H9 (cell line): ENCODE results near the gene PREPL. TPM values are rescaled to one million over a fixed set of nuclear protein-coding genes. Genes with fewer than 3 reads are reported as not detected.

ENCODE experiments used
- DNase-seq: peaks from one replicate; pipeline ENCODE4 v3.0.0-alpha.2; 2017
- H2AFZ ChIP-seq: one replicate; pipeline ENCODE4 v1.6.1; 2013; ENCODE audit warnings: mild to moderate bottlenecking, low read length, control low read depth, moderate library complexity
- H2AK5ac ChIP-seq: 2 replicates; pipeline ENCODE4 v1.6.1; 2013; ENCODE audit warnings: low read length, control low read depth, mixed read lengths; ENCODE audit not compliant: insufficient read length
- H2BK120ac ChIP-seq: one replicate; pipeline ENCODE4 v1.6.1; 2013; ENCODE audit warnings: low read depth, mild to moderate bottlenecking, low read length, control low read depth, inconsistent platforms; ENCODE audit not compliant: poor library complexity, severe bottlenecking
- H2BK12ac ChIP-seq: 2 replicates; pipeline ENCODE4 v1.6.1; 2013; ENCODE audit warnings: low read length, control low read depth, mixed read lengths, low read depth; ENCODE audit not compliant: insufficient read length
- H2BK15ac ChIP-seq: 2 replicates; pipeline ENCODE4 v1.6.1; 2013; ENCODE audit warnings: low read depth, low read length, control low read depth
- H2BK20ac ChIP-seq: one replicate; pipeline ENCODE4 v1.6.1; 2013; ENCODE audit warnings: low read depth, mild to moderate bottlenecking, low read length, control low read depth, inconsistent platforms; ENCODE audit not compliant: poor library complexity, severe bottlenecking
- H2BK5ac ChIP-seq: 2 replicates; pipeline ENCODE4 v1.6.1; 2013; ENCODE audit warnings: low read length, control low read depth, mixed read lengths; ENCODE audit not compliant: insufficient read length
- H3K14ac ChIP-seq: 2 replicates; pipeline ENCODE4 v1.6.1; 2013; ENCODE audit warnings: low read length, control low read depth; ENCODE audit not compliant: insufficient read depth
- H3K18ac ChIP-seq: 2 replicates; pipeline ENCODE4 v1.6.1; 2013; ENCODE audit warnings: low read depth, mild to moderate bottlenecking, mixed read lengths, low read length, control low read depth; ENCODE audit not compliant: insufficient read length
- H3K23ac ChIP-seq: 2 replicates; pipeline ENCODE4 v1.6.1; 2013; ENCODE audit warnings: low read length, control low read depth, mixed read lengths, low read depth; ENCODE audit not compliant: insufficient read length
- H3K23me2 ChIP-seq: 2 replicates; pipeline ENCODE4 v1.6.1; 2013; ENCODE audit warnings: low read depth, mild to moderate bottlenecking, mixed read lengths, low read length, control low read depth; ENCODE audit not compliant: insufficient read length, poor library complexity, severe bottlenecking
- H3K27ac ChIP-seq: 2 replicates; pipeline ENCODE4 v1.5.1; 2013; ENCODE audit warnings: low read length, control low read depth, mixed read lengths, low read depth; ENCODE audit not compliant: insufficient read length
- H3K27me3 ChIP-seq: 2 replicates; pipeline ENCODE4 v1.6.1; 2013; ENCODE audit warnings: low read length, control low read depth, inconsistent platforms; ENCODE audit not compliant: insufficient read depth
- H3K4ac ChIP-seq: 2 replicates; pipeline ENCODE4 v1.6.1; 2013; ENCODE audit warnings: low read depth, mild to moderate bottlenecking, control low read depth, inconsistent platforms, low read length, moderate library complexity
- H3K4me1 ChIP-seq: 2 replicates; pipeline ENCODE4 v1.6.1; 2013; ENCODE audit warnings: low read length, control low read depth, inconsistent platforms; ENCODE audit not compliant: insufficient read depth
- H3K4me2 ChIP-seq: 2 replicates; pipeline ENCODE4 v1.6.1; 2013; ENCODE audit warnings: low read length, control low read depth, mixed read lengths; ENCODE audit not compliant: insufficient read length, insufficient read depth
- H3K56ac ChIP-seq: 2 replicates; pipeline ENCODE4 v1.6.1; 2013; ENCODE audit warnings: low read depth, mild to moderate bottlenecking, mixed read lengths, low read length, control low read depth; ENCODE audit not compliant: insufficient read length
- H3K79me1 ChIP-seq: 2 replicates; pipeline ENCODE4 v1.6.1; 2013; ENCODE audit warnings: low read depth, mild to moderate bottlenecking, moderate library complexity, low read length, control low read depth, inconsistent platforms; ENCODE audit not compliant: insufficient read depth, poor library complexity, severe bottlenecking
- H3K79me2 ChIP-seq: 2 replicates; pipeline ENCODE4 v1.6.1; 2013; ENCODE audit warnings: low read length, control low read depth, inconsistent platforms; ENCODE audit not compliant: insufficient read depth
- H3K9ac ChIP-seq: 2 replicates; pipeline ENCODE4 v1.6.1; 2013; ENCODE audit warnings: low read length, control low read depth, mixed read lengths; ENCODE audit not compliant: insufficient read length; ENCODE audit errors: extremely low read depth
- H3K9me3 ChIP-seq: one replicate; pipeline ENCODE4 v1.6.1; 2013; ENCODE audit warnings: low read depth, low read length, inconsistent platforms; ENCODE audit not compliant: control insufficient read depth
- H3T11ph ChIP-seq: one replicate; pipeline ENCODE4 v1.6.1; 2013; ENCODE audit warnings: mild to moderate bottlenecking, low read length, control low read depth, inconsistent platforms
- H4K20me1 ChIP-seq: one replicate; pipeline ENCODE4 v1.6.1; 2013; ENCODE audit not compliant: control insufficient read depth, insufficient read length, insufficient read depth
- H4K5ac ChIP-seq: 2 replicates; pipeline ENCODE4 v1.6.1; 2013; ENCODE audit warnings: low read depth, mild to moderate bottlenecking, mixed read lengths, low read length, control low read depth; ENCODE audit not compliant: insufficient read length
- H4K8ac ChIP-seq: replicated peaks from 2 replicates; pipeline ENCODE4 v1.6.1; 2013; ENCODE audit warnings: low read length, control low read depth, mixed read lengths, low read depth; ENCODE audit not compliant: insufficient read length
- H4K91ac ChIP-seq: 2 replicates; pipeline ENCODE4 v1.6.1; 2013; ENCODE audit warnings: low read depth, mild to moderate bottlenecking, moderate library complexity, mixed read lengths, low read length, control low read depth; ENCODE audit not compliant: insufficient read length
- H3K27ac Mint-ChIP-seq, 3 experiments: 2 replicates in 2 of 3; 3 replicates in 1 of 3; pipeline ENCODE4 v1.8.0; 2020 to 2021; ENCODE audit warnings: mixed read lengths in 3 of 3, mild to moderate bottlenecking in 1 of 3, moderate library complexity in 1 of 3
- H3K27me3 Mint-ChIP-seq: 2 replicates; pipeline ENCODE4 v1.8.0; 2021; ENCODE audit warnings: low read depth, mild to moderate bottlenecking, moderate library complexity, mixed read lengths
- H3K36me3 Mint-ChIP-seq, 3 experiments: 2 replicates in 2 of 3; 3 replicates in 1 of 3; pipeline ENCODE4 v1.8.0; 2020 to 2021; ENCODE audit warnings: low read depth in 3 of 3, mixed read lengths in 3 of 3; ENCODE audit not compliant: insufficient read depth in 1 of 3
- H3K4me1 Mint-ChIP-seq, 2 experiments: 2 replicates each; pipeline ENCODE4 v1.8.0; 2020; ENCODE audit warnings: mixed read lengths in 2 of 2
- H3K4me3 Mint-ChIP-seq, 2 experiments: 2 replicates in 1 of 2; 3 replicates in 1 of 2; pipeline ENCODE4 v1.8.0; 2020 to 2021; ENCODE audit warnings: mild to moderate bottlenecking in 2 of 2, mixed read lengths in 2 of 2, moderate library complexity in 1 of 2
- H3K9me3 Mint-ChIP-seq, 2 experiments: 2 replicates in 1 of 2; 3 replicates in 1 of 2; pipeline ENCODE4 v1.8.0; 2020; ENCODE audit warnings: mild to moderate bottlenecking in 2 of 2, mixed read lengths in 2 of 2, moderate library complexity in 1 of 2
- whole genome bisulfite sequencing: extraction: QIAGEN DNeasy Blood & Tissue Kit; methylation state at CpG from one replicate; pipeline ENCODE4 v1.1.7; 2013; ENCODE audit warnings: missing lambda C conversion rate, low lambda C conversion rate, mixed read lengths; ENCODE audit not compliant: insufficient read length; ENCODE audit errors: extremely low coverage; 5-methylcytosine and 5-hydroxymethylcytosine counted together
- total RNA-seq: library from RNA; stranded (reverse); gene quantifications from 2 replicates; pipeline ENCODE4 v1.2.1, GENCODE V29; 2021
- TF ChIP-seq, protein P1 (sequence below): fragments of 200-600 bp; sonication (generic); conservative IDR thresholded peaks from 3 replicates; pipeline ENCODE4 v1.8.0; 2021; ENCODE audit warnings: antibody characterized with exemption, mild to moderate bottlenecking

The PREPL gene
- total RNA-seq, 1 experiment from 2014 or later: 30.1 TPM

DNA sequence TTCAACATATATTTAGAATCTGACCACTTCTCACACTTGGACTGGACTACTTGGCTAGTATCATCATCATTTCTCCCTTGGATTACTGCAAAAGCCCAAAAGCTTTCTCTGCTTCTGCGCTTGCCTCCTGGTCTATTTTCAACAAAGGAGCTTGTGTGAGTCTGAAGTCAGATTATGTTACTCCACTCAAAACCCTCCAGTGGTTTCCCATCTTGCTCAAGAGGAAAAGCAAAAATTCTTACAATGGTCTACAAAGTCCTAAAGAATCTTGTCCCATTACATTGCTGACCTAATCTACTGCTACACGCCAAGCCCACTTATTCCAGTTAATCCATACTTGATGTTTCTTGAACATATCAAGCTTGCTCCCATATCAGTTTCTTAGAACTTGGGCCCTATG lies 9.6 kb downstream of the PREPL start:
- TF ChIP-seq, protein P1, sequence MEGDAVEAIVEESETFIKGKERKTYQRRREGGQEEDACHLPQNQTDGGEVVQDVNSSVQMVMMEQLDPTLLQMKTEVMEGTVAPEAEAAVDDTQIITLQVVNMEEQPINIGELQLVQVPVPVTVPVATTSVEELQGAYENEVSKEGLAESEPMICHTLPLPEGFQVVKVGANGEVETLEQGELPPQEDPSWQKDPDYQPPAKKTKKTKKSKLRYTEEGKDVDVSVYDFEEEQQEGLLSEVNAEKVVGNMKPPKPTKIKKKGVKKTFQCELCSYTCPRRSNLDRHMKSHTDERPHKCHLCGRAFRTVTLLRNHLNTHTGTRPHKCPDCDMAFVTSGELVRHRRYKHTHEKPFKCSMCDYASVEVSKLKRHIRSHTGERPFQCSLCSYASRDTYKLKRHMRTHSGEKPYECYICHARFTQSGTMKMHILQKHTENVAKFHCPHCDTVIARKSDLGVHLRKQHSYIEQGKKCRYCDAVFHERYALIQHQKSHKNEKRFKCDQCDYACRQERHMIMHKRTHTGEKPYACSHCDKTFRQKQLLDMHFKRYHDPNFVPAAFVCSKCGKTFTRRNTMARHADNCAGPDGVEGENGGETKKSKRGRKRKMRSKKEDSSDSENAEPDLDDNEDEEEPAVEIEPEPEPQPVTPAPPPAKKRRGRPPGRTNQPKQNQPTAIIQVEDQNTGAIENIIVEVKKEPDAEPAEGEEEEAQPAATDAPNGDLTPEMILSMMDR: no peak
- Histone ChIP-seq H3K23me2 (no peaks in the 10 kb centered on the region), H2BK12ac (no peak overlapping the region), H3T11ph (no peak overlapping the region), H3K9ac (no peak overlapping the region), H3K4ac (no peak overlapping the region), H4K8ac (no peak overlapping the region), H3K4me2 (no peak overlapping the region), H3K27ac (no peak overlapping the region), H2AK5ac (no peak overlapping the region), H2BK20ac (no peak overlapping the region), H3K14ac (no peak overlapping the region), H4K5ac (no peak overlapping the region), H3K9me3 (no peaks in the 10 kb centered on the region), H2AFZ (no peak overlapping the region), H3K79me2 (no peaks in the 10 kb centered on the region; the same call in 1 of the 2 replicates), H2BK15ac (no peak overlapping the region), H3K79me1 (no peaks in the 10 kb centered on the region), H3K18ac (no peak overlapping the region), H3K23ac (no peak overlapping the region), H4K91ac (no peak overlapping the region), H3K27me3 (no peaks in the 10 kb centered on the region), H4K20me1 (no peaks in the 10 kb centered on the region), H3K4me1 (no peaks in the 10 kb centered on the region), H2BK120ac (no peak overlapping the region), H2BK5ac (no peak overlapping the region), H3K56ac (no peak overlapping the region)
- peaks cover 13% of the 10 kb centered on the region in 2 experiments for H3K4me1 Mint-ChIP-seq
- H3K27ac Mint-ChIP-seq: peak overlapping the region in 1 of 3 experiments; percentile 17; a peak in 1 of 7 replicates
- no peak for DNase-seq
- H3K4me3 Mint-ChIP-seq: no peak overlapping the region
- no CpG with 5 or more reads among the region's 2 CpGs for WGBS
- no peaks in the 10 kb centered on the region for H3K9me3 Mint-ChIP-seq
- H3K36me3 Mint-ChIP-seq: 0 out of 7 replicates have a peak, but pooled peaks cover 0 to 3% (median 0%) of the 10 kb centered on the region in 3 experiments
- no peaks in the 10 kb centered on the region for H3K27me3 Mint-ChIP-seq
